ENCODE measurements around the gene DNAJC17. TPM values are rescaled to one million over a fixed set of nuclear protein-coding genes. Genes with fewer than 3 reads are reported as not detected.

Gene DNAJC17
- polyA plus RNA-seq, 3 donors = 15.7 to 31.6 (median 21.5) TPM

DNA sequence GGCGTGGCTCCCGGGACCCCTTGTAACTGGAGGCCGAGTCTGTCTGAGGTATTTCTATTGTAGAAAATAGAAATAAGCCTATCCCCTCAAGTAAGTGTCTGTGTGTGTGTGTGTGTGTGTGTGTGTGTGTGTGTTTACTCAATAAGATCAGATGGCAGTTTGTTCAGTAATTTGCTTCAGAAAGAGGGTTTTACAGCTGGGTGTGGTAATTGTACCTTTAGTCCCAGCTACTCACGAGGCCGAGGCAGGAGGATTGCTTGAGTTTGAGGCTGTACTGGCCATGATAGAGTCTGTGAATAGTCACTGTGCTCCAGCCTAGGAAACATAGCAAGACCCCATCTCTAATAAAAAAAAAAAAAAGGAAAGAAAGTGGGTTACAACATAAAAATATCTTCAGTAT is 45.3 kb upstream of the DNAJC17 start:
- DNase-seq = no peak
- Mint-ChIP-seq H3K4me1 (peaks cover 16% of the 10 kb centered on the region), H3K27me3 (ENCODE audit: low read depth in 3 of 3) (peaks cover 1 to 3% (median 3%) of the 10 kb centered on the region in 3 donors), H3K27ac (no peak overlapping the region), H3K9me3 (no peaks in the 10 kb centered on the region), H3K36me3 (peaks cover 55 to 76% of the 10 kb centered on the region in 2 donors), H3K4me3 (no peak overlapping the region)
- Histone ChIP-seq H3K36me3 (replicated peaks in 1 of 2; ENCODE audit: control insufficient read depth in 1 of 2, insufficient read depth in 2 of 2, low read length in 2 of 2) (peaks cover 42 to 58% of the 10 kb centered on the region in 2 donors), H3K27me3 (ENCODE audit: control insufficient read depth in 2 of 2, insufficient read depth in 2 of 2, low read length in 2 of 2) (no peaks in the 10 kb centered on the region), H4K20me1 (ENCODE audit: insufficient read depth, low read length) (peaks cover 15% of the 10 kb centered on the region), H3K4me2 (replicated peaks; ENCODE audit: extremely low read depth, low read length, poor library complexity, severe bottlenecking) (no peak overlapping the region), H3K9ac (ENCODE audit: insufficient read depth, low read length, poor library complexity, severe bottlenecking) (no peak overlapping the region), H3K4me3 (replicated peaks in 1 of 3; ENCODE audit: low read depth in 2 of 3, low read length in 3 of 3) (no peak overlapping the region), H3K79me2 (ENCODE audit: insufficient read depth, low read length) (peaks cover 7% of the 10 kb centered on the region), H3K9me3 (replicated peaks in 1 of 2; ENCODE audit: control insufficient read depth in 1 of 2, insufficient read depth in 1 of 2, low read length in 2 of 2) (no peaks in the 10 kb centered on the region), H2AFZ (ENCODE audit: insufficient read depth, low read depth, low read length, poor library complexity, severe bottlenecking) (no peak overlapping the region), H3K27ac (ENCODE audit: low read depth in 1 of 2, low read length in 2 of 2) (no peak overlapping the region), H3K4me1 (ENCODE audit: control insufficient read depth in 1 of 2, insufficient read depth in 2 of 2, low read length in 2 of 2) (peaks cover 17 to 21% of the 10 kb centered on the region in 2 donors)
- intact Hi-C loops (cut with micrococcal nuclease) = no loop called here
- 93% methylated on average over 3 of the region's 5 CpGs for WGBS (ENCODE audit: insufficient coverage)
- TF ChIP-seq, protein P1, sequence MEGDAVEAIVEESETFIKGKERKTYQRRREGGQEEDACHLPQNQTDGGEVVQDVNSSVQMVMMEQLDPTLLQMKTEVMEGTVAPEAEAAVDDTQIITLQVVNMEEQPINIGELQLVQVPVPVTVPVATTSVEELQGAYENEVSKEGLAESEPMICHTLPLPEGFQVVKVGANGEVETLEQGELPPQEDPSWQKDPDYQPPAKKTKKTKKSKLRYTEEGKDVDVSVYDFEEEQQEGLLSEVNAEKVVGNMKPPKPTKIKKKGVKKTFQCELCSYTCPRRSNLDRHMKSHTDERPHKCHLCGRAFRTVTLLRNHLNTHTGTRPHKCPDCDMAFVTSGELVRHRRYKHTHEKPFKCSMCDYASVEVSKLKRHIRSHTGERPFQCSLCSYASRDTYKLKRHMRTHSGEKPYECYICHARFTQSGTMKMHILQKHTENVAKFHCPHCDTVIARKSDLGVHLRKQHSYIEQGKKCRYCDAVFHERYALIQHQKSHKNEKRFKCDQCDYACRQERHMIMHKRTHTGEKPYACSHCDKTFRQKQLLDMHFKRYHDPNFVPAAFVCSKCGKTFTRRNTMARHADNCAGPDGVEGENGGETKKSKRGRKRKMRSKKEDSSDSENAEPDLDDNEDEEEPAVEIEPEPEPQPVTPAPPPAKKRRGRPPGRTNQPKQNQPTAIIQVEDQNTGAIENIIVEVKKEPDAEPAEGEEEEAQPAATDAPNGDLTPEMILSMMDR (IDR thresholded peaks at IDR 0.05) = no peak

DNA sequence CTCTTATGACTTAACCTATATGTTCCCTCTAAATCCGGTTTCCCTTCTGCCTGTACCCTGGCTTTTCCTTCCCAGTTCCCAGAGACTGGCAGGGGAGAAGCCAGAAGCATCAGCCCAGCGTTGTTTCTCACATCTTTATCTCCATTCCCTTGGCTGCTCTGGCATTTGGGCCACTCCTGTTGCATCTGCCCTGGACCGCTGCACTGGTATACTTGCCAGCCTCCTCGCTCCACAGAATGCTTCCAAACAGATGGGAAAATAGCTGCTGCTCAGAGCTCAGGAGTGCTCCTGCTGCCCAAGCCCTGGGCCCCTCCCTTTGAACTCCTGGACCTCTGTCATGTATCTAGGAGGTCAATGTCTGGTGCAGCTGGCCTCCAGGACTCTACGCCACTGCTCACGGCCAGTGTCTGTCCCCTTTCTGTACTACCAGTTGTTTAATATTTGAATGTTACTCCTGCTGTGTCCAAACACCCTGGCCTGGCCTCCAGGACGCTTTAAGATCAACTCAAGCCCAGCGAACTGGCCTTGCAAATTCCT is 43.4 kb upstream of the DNAJC17 start:
- peaks cover 27% of the 10 kb centered on the region for H3K4me1 Mint-ChIP-seq
- 100% methylated on average over 4 of the region's 8 CpGs for WGBS (ENCODE audit: insufficient coverage)
- Histone ChIP-seq H3K27ac (ENCODE audit: low read depth in 1 of 2, low read length in 2 of 2) (no peak overlapping the region), H3K4me3 (replicated peaks in 1 of 3; ENCODE audit: low read depth in 2 of 3, low read length in 3 of 3) (no peak overlapping the region), H2AFZ (ENCODE audit: insufficient read depth, low read depth, low read length, poor library complexity, severe bottlenecking) (no peak overlapping the region), H3K9me3 (replicated peaks in 1 of 2; ENCODE audit: control insufficient read depth in 1 of 2, insufficient read depth in 1 of 2, low read length in 2 of 2) (no peaks in the 10 kb centered on the region), H3K27me3 (ENCODE audit: control insufficient read depth in 2 of 2, insufficient read depth in 2 of 2, low read length in 2 of 2) (no peaks in the 10 kb centered on the region), H3K36me3 (replicated peaks in 1 of 2; ENCODE audit: control insufficient read depth in 1 of 2, insufficient read depth in 2 of 2, low read length in 2 of 2) (peaks cover 35 to 43% of the 10 kb centered on the region in 2 donors), H3K79me2 (ENCODE audit: insufficient read depth, low read length) (peaks cover 8% of the 10 kb centered on the region), H3K4me2 (replicated peaks; ENCODE audit: extremely low read depth, low read length, poor library complexity, severe bottlenecking) (no peak overlapping the region), H4K20me1 (ENCODE audit: insufficient read depth, low read length) (peaks cover 15% of the 10 kb centered on the region), H3K4me1 (ENCODE audit: control insufficient read depth in 1 of 2, insufficient read depth in 2 of 2, low read length in 2 of 2) (peaks cover 27 to 29% of the 10 kb centered on the region in 2 donors), H3K9ac (ENCODE audit: insufficient read depth, low read length, poor library complexity, severe bottlenecking) (no peak overlapping the region)
- TF ChIP-seq, protein P1 (IDR thresholded peaks at IDR 0.05) = no peak
- intact Hi-C loops (cut with micrococcal nuclease) = no loop called here
- H3K27me3 Mint-ChIP-seq (ENCODE audit: low read depth in 3 of 3) = peaks cover 2 to 5% (median 3%) of the 10 kb centered on the region in 3 donors
- no peak for DNase-seq
- H3K36me3 Mint-ChIP-seq = peaks cover 44 to 58% of the 10 kb centered on the region in 2 donors
- no peak overlapping the region for H3K4me3 Mint-ChIP-seq
- H3K27ac Mint-ChIP-seq = peak overlapping the region in 2 of 7 donors; percentile 17 to 57
- no peaks in the 10 kb centered on the region for H3K9me3 Mint-ChIP-seq

All from CD14-positive monocyte (primary cell).